Stimulated activated CD8-positive, alpha-beta memory T cell treated with anti-CD3 and anti-CD28 coated beads, Interleukin-12 subunit alpha, Interleukin-12 subunit beta, amount 100 ng/mL, for 24 hours (primary cell): ENCODE measurements around the gene RNF180.
"Not testable (repeated sequence)": the region's sequence is repeated elsewhere in the genome, so short reads cannot be mapped to it uniquely, and the experiment has no call there.

ENCODE experiments used
- DNase-seq: peaks from one replicate; pipeline ENCODE4 v3.0.0-alpha.2; 2020; ENCODE audit errors: extremely low read depth

Gene RNF180

GRCh38 chr5:64180661-64181343, 15.2 kb downstream of the RNF180 start:
- no peak for DNase-seq

GRCh38 chr5:64181440-64181839, 15.8 kb downstream of the RNF180 start:
- no peak for DNase-seq

GRCh38 chr5:64183956-64184355, 18.3 kb downstream of the RNF180 start:
- DNase-seq = no peak

GRCh38 chr5:64184832-64185231, 19.2 kb downstream of the RNF180 start:
- DNase-seq = no peak

GRCh38 chr5:64188776-64189175, 23.1 kb downstream of the RNF180 start:
- no peak for DNase-seq

- DNase-seq = no peak
Measured at GRCh38 chr5:64190562-64191306, 25.1 kb downstream of the RNF180 start.

- DNase-seq = no peak
Measured at GRCh38 chr5:64195981-64196380, 30.3 kb downstream of the RNF180 start.

GRCh38 chr5:64199425-64199824, 33.8 kb downstream of the RNF180 start:
- DNase-seq = no peak

GRCh38 chr5:64201996-64202395, 36.4 kb downstream of the RNF180 start:
- no peak for DNase-seq

- no peak for DNase-seq
Measured at GRCh38 chr5:64206653-64207052, 41.0 kb downstream of the RNF180 start.

- DNase-seq = no peak
Measured at GRCh38 chr5:64207978-64208377, 42.3 kb downstream of the RNF180 start.

GRCh38 chr5:64209353-64209752, 43.7 kb downstream of the RNF180 start:
- no peak for DNase-seq

GRCh38 chr5:64210866-64211265, 45.2 kb downstream of the RNF180 start:
- no peak for DNase-seq

- DNase-seq = no peak
Measured at GRCh38 chr5:64213011-64213410, 47.4 kb downstream of the RNF180 start.

- no peak for DNase-seq
Measured at GRCh38 chr5:64213531-64213930, 47.9 kb downstream of the RNF180 start.

- no peak for DNase-seq
Measured at GRCh38 chr5:64214132-64214531, 48.5 kb downstream of the RNF180 start.

GRCh38 chr5:64221911-64222310, 56.3 kb downstream of the RNF180 start:
- no peak for DNase-seq

- not testable (repeated sequence) for DNase-seq
Measured at GRCh38 chr5:64225286-64225981, 59.8 kb downstream of the RNF180 start.

- DNase-seq = not testable (repeated sequence)
Measured at GRCh38 chr5:64227131-64227537, 61.5 kb downstream of the RNF180 start.

- no peak for DNase-seq
Measured at GRCh38 chr5:64229163-64229774, 63.6 kb downstream of the RNF180 start.

- DNase-seq = no peak
Measured at GRCh38 chr5:64260756-64261155, 95.1 kb downstream of the RNF180 start.

GRCh38 chr5:64269164-64269563, 103.5 kb downstream of the RNF180 start:
- no peak for DNase-seq
